ENCODE measurements around the gene OTOG. TPM values are rescaled to one million over a fixed set of nuclear protein-coding genes. Genes with fewer than 3 reads are reported as not detected.

Gene OTOG
- total RNA-seq, 1 experiment from 2014 or later: 0.35 TPM

DNA sequence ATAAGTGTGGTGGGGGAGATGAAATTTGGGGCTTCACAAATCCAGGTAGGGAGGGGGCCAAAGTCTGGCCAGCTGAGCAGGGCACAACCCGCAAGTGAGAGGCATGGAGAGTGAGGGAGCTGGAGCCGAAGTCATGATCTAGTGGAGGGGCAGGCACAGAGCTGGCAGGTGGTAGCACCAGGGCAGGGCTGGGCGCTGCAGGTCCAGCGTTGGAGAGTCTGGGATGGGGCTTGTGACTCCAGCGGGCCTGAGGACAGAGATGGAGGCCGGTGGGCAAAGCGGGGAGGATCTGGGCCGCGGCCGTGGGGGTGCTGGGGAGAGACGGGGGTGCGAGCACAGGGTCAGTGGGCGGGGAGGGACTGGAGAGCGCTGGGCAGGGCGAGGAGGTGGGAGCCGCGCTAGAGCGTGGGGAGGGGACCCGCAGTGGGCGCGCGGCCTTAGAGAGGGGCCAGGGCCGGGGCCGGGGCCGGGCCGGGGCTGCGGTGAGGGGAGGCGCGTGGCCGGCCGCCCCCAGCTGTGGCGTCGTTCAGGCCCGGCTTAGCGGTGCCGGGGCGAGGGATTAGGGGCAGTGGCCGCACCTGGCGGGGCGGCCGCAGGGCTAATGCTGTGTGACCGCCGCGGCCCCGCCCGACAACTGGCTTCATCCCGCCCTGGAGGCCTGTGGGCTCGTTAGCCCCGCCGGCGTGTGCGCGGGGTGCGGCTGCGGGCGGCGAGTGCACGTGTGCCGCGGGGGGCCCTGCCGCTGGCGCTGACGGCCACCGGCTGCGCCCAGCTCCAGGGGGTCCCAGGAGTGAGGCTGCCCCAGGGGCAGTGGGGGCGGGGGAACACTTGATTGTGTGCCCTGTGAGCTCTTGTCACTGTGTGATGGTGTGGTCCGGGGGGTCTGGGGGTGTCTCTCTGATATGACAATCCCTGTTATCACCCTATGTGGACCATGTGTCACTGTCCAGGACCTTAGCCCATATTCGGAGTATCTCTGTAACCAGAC is 148.7 kb downstream of the OTOG start:
- no CpG with 5 or more reads among the region's 68 CpGs for WGBS (ENCODE audit: extremely low coverage, insufficient read length, low lambda C conversion rate)
- H3K4me3 Mint-ChIP-seq: peak overlapping the region; percentile 46 to 80
- H3K27me3 ChIP-seq (ENCODE audit: insufficient read depth, low read length): peaks cover 19% of the 10 kb centered on the region

More for the DNA sequence above, 148.7 kb downstream of the OTOG start:
- no peak for TF ChIP-seq CTCF (conservative IDR thresholded peaks at IDR 0.05)
- no peak overlapping the region for H3K27ac Mint-ChIP-seq
- Histone ChIP-seq H3K79me1 (ENCODE audit: insufficient read depth, low read depth, low read length, poor library complexity, severe bottlenecking) (no peaks in the 10 kb centered on the region), H2BK12ac (ENCODE audit: insufficient read length, low read depth, low read length) (no peak overlapping the region), H3K23ac (ENCODE audit: insufficient read length, low read depth, low read length) (no peak overlapping the region), H3K9me3 (ENCODE audit: control insufficient read depth, low read depth, low read length) (no peaks in the 10 kb centered on the region), H3K4me2 (ENCODE audit: insufficient read depth, insufficient read length, low read length) (peak overlapping the region; percentile 37), H3K23me2 (ENCODE audit: insufficient read length, low read depth, low read length, poor library complexity, severe bottlenecking) (peaks cover 4% of the 10 kb centered on the region), H3K9ac (ENCODE audit: extremely low read depth, insufficient read length, low read length) (no peak overlapping the region), H2AFZ (ENCODE audit: low read length) (no peak overlapping the region), H3T11ph (ENCODE audit: low read length) (no peak overlapping the region), H3K18ac (ENCODE audit: insufficient read length, low read depth, low read length) (peak overlapping the region; percentile 27), H2BK120ac (ENCODE audit: low read depth, low read length, poor library complexity, severe bottlenecking) (no peak overlapping the region), H4K5ac (ENCODE audit: insufficient read length, low read depth, low read length) (no peak overlapping the region), H2AK5ac (ENCODE audit: insufficient read length, low read length) (no peak overlapping the region), H4K8ac (replicated peaks; ENCODE audit: insufficient read length, low read depth, low read length) (no peak overlapping the region), H4K20me1 (ENCODE audit: control insufficient read depth, insufficient read depth, insufficient read length) (no peaks in the 10 kb centered on the region), H3K4ac (ENCODE audit: low read depth, low read length) (no peak overlapping the region), H3K79me2 (ENCODE audit: insufficient read depth, low read length) (0 out of 2 replicates have a peak, but pooled peaks cover 1% of the 10 kb centered on the region), H3K56ac (ENCODE audit: insufficient read length, low read depth, low read length) (no peak overlapping the region), H2BK15ac (ENCODE audit: low read depth, low read length) (no peak overlapping the region; the same call in 1 of the 2 replicates), H2BK5ac (ENCODE audit: insufficient read length, low read length) (no peak overlapping the region), H2BK20ac (ENCODE audit: low read depth, low read length, poor library complexity, severe bottlenecking) (no peak overlapping the region), H4K91ac (ENCODE audit: insufficient read length, low read depth, low read length) (no peak overlapping the region), H3K4me1 (ENCODE audit: insufficient read depth, low read length) (no peaks in the 10 kb centered on the region), H3K14ac (ENCODE audit: insufficient read depth, low read length) (no peak overlapping the region), H3K27ac (ENCODE audit: insufficient read length, low read depth, low read length) (no peak overlapping the region)
- no peak for DNase-seq
- peaks cover 0 to 17% of the 10 kb centered on the region in 2 experiments; a peak in 3 of 4 replicates for H3K4me1 Mint-ChIP-seq
- H3K36me3 Mint-ChIP-seq (ENCODE audit: insufficient read depth in 1 of 3, low read depth in 3 of 3): no peaks in the 10 kb centered on the region
- peaks cover 69% of the 10 kb centered on the region for H3K27me3 Mint-ChIP-seq (ENCODE audit: low read depth)
- H3K9me3 Mint-ChIP-seq: no peaks in the 10 kb centered on the region
